OCI-LY1 (cell line): Measurements from ENCODE around the gene EYA2.
A peak's percentile ranks its signal among the peaks of the same experiment; 100 is the strongest.

Experiments
- H2AFZ ChIP-seq: fragments of 200-600 bp; sonication (generic), shearing (Covaris generic); 2 replicates; pipeline ENCODE4 v1.6.0; 2014; ENCODE audit warnings: antibody characterized with exemption, mild to moderate bottlenecking, low read length
- H3F3A ChIP-seq: fragments of 200-600 bp; sonication (generic), shearing (Covaris generic); 2 replicates; pipeline ENCODE4 v1.6.0; 2014; ENCODE audit warnings: mild to moderate bottlenecking, antibody characterized with exemption, low read length, moderate library complexity; ENCODE audit not compliant: insufficient read depth
- H3K27ac ChIP-seq: fragments of 200-600 bp; sonication (generic); 2 replicates; pipeline ENCODE4 v1.5.1; 2014; ENCODE audit warnings: low read length, mixed run types, mild to moderate bottlenecking, low read depth; ENCODE audit not compliant: poor library complexity, severe bottlenecking
- H3K27me3 ChIP-seq: fragments of 200-600 bp; sonication (generic); 2 replicates; pipeline ENCODE4 v1.6.0; 2014; ENCODE audit warnings: antibody characterized with exemption, mild to moderate bottlenecking, low read length, moderate library complexity; ENCODE audit not compliant: insufficient read depth
- H3K36me3 ChIP-seq: fragments of 200-600 bp; sonication (generic); 2 replicates; pipeline ENCODE4 v1.6.1; 2014; ENCODE audit warnings: mild to moderate bottlenecking, antibody characterized with exemption, low read length, moderate library complexity, mixed read lengths; ENCODE audit not compliant: insufficient read depth
- H3K4me1 ChIP-seq: fragments of 200-600 bp; sonication (generic); 2 replicates; pipeline ENCODE4 v1.5.1; 2014; ENCODE audit warnings: mild to moderate bottlenecking, low read length, moderate library complexity; ENCODE audit not compliant: insufficient read depth, severe bottlenecking
- H3K4me2 ChIP-seq: fragments of 200-600 bp; sonication (generic), shearing (Covaris generic); 2 replicates; pipeline ENCODE4 v1.6.1; 2014; ENCODE audit warnings: low read length
- H3K4me3 ChIP-seq: fragments of 200-600 bp; sonication (generic); 2 replicates; pipeline ENCODE4 v1.5.1; 2014; ENCODE audit warnings: low read length, low read depth, mild to moderate bottlenecking, mixed read lengths; ENCODE audit not compliant: poor library complexity, severe bottlenecking
- H3K79me2 ChIP-seq: fragments of 200-600 bp; shearing (Covaris generic); 2 replicates; pipeline ENCODE4 v1.6.1; 2016; ENCODE audit warnings: mixed run types, low read length, mixed read lengths; ENCODE audit not compliant: insufficient read depth
- H3K9ac ChIP-seq: fragments of 200-600 bp; sonication (generic), shearing (Covaris generic); 2 replicates; pipeline ENCODE4 v1.6.1; 2014; ENCODE audit warnings: mild to moderate bottlenecking, low read length, mixed read lengths
- H3K9me2 ChIP-seq: fragments of 200-600 bp; sonication (generic), shearing (Covaris generic); 2 replicates; pipeline ENCODE4 v1.6.1; 2014; ENCODE audit warnings: low read depth, mild to moderate bottlenecking, low read length, mixed read lengths
- H3K9me3 ChIP-seq: fragments of 200-600 bp; shearing (Covaris generic); 2 replicates; pipeline ENCODE4 v1.6.1; 2014; ENCODE audit warnings: low read length, mixed read lengths
- H4K20me1 ChIP-seq: fragments of 200-600 bp; sonication (generic), shearing (Covaris generic); 2 replicates; pipeline ENCODE4 v1.6.0; 2016; ENCODE audit warnings: mild to moderate bottlenecking, low read length; ENCODE audit not compliant: insufficient read depth
- CTCF ChIP-seq: fragments of 200-600 bp; sonication (generic), shearing (Covaris generic); IDR thresholded peaks from 2 replicates; pipeline ENCODE4 v1.5.1; 2017; ENCODE audit warnings: mild to moderate bottlenecking, antibody characterized with exemption, low read length, moderate library complexity, mixed read lengths
- EZH2 ChIP-seq: fragments of 200-600 bp; sonication (generic), shearing (Covaris generic); IDR thresholded peaks from 2 replicates; pipeline ENCODE4 v1.8.0; 2017; ENCODE audit warnings: borderline replicate concordance, mixed run types, mild to moderate bottlenecking, antibody characterized with exemption, low read length, moderate library complexity, mixed read lengths

The EYA2 gene

GRCh38 chr20:47196091-47197081 lies 301.7 kb downstream of the EYA2 start:
- Histone ChIP-seq H3K36me3 (no peaks in the 10 kb centered on the region), H3K9me3 (no peaks in the 10 kb centered on the region), H3K79me2 (no peaks in the 10 kb centered on the region), H3F3A (no peaks in the 10 kb centered on the region), H3K9me2 (no peaks in the 10 kb centered on the region), H3K27me3 (no peaks in the 10 kb centered on the region; the same call in 1 of the 2 replicates), H3K9ac (no peak overlapping the region; the same call in 1 of the 2 replicates), H3K27ac (no peak overlapping the region), H3K4me1 (peaks cover 7% of the 10 kb centered on the region), H3K4me2 (peak overlapping the region; percentile 67), H2AFZ (0 out of 2 replicates have a peak overlapping the region, but pooled peaks have one; percentile 25), H3K4me3 (peak overlapping the region; percentile 42), H4K20me1 (no peaks in the 10 kb centered on the region)
- peak; percentile 96 for TF ChIP-seq CTCF
- TF ChIP-seq EZH2 = no peak

- H3K27ac ChIP-seq = no peak overlapping the region
- H3K9me2 ChIP-seq = no peaks in the 10 kb centered on the region
- H3K27me3 ChIP-seq = no peaks in the 10 kb centered on the region
- H3K9ac ChIP-seq = no peak overlapping the region
- H3K4me2 ChIP-seq = no peak overlapping the region
- H4K20me1 ChIP-seq = no peaks in the 10 kb centered on the region
- H3K9me3 ChIP-seq = no peaks in the 10 kb centered on the region
- peaks cover 9% of the 10 kb centered on the region for H3K4me1 ChIP-seq
- no peak overlapping the region for H3K4me3 ChIP-seq
- no peaks in the 10 kb centered on the region for H3K79me2 ChIP-seq
- TF ChIP-seq EZH2 = no peak
- no peak for TF ChIP-seq CTCF
- no peak overlapping the region for H2AFZ ChIP-seq
- no peaks in the 10 kb centered on the region for H3K36me3 ChIP-seq
- H3F3A ChIP-seq = no peaks in the 10 kb centered on the region
Measured at GRCh38 chr20:47198254-47198671, 303.6 kb downstream of the EYA2 start.

- TF ChIP-seq CTCF (no peak), EZH2 (no peak)
Measured at GRCh38 chr20:47198996-47199552, 304.4 kb downstream of the EYA2 start.

More at GRCh38 chr20:47198996-47199552, 304.4 kb downstream of the EYA2 start:
- Histone ChIP-seq H3K9ac (no peak overlapping the region), H3K4me1 (peaks cover 9% of the 10 kb centered on the region), H3K9me2 (no peaks in the 10 kb centered on the region), H3K4me2 (no peak overlapping the region), H3K36me3 (no peaks in the 10 kb centered on the region), H3K4me3 (no peak overlapping the region), H3K27ac (no peak overlapping the region), H3K9me3 (no peaks in the 10 kb centered on the region), H3K79me2 (no peaks in the 10 kb centered on the region), H3K27me3 (no peaks in the 10 kb centered on the region), H4K20me1 (no peaks in the 10 kb centered on the region), H3F3A (no peaks in the 10 kb centered on the region), H2AFZ (no peak overlapping the region)
